Sigmoid colon (tissue), 4 donors: ENCODE data around the gene CAPN1.

Source experiments
- POLR2A ChIP-seq, 2 donors: fragments of 450-650 bp; IDR thresholded peaks; one replicate each; pipeline ENCODE4 v1.6.1; 2016; ENCODE audit warnings: antibody characterized with exemption in 2 of 2, mild to moderate bottlenecking in 2 of 2, moderate library complexity in 2 of 2
- POLR2AphosphoS5 ChIP-seq, 4 donors: sonication (generic); formaldehyde crosslinking; IDR thresholded peaks; one replicate each; pipeline ENCODE4 v1.6.1; 2017; ENCODE audit warnings: antibody characterized with exemption in 4 of 4

DNA sequence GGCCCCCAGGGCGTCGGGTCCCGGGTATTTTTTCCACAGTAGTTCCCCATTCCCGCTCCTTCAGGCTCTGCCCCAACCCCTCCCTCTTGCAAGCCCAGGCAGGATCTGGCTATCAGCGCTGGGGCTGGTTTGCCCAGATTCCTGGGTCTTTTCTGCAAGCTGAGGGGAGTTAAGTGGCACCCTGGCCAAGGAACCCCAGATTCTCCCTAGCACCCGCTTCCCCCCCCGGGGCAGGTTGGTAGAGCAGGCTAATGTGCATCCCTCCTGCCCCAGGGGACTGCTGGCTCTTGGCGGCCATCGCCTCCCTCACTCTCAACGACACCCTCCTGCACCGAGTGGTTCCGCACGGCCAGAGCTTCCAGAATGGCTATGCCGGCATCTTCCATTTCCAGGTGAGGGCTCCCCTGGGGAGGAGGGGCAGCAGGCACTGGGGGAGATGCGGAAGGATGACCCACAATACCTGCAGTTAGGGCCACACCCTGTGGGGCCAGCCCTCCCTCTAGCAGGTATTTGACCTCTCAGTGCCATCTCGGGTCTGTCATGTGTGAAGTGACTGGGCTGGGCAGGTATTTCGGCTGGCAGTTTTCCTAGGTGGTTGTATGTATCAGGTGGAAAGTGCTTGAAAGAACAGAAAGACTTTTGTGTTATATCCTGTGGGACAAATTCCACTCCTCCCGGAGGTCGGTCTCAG is 1.6 kb downstream of the CAPN1 start:
- TF ChIP-seq POLR2A (IDR thresholded peaks at IDR 0.05) = no peak
- no peak for TF ChIP-seq POLR2AphosphoS5 (IDR thresholded peaks at IDR 0.05)
